Measurements from ENCODE around the gene BTBD7. TPM values are rescaled to one million over a fixed set of nuclear protein-coding genes. Genes with fewer than 3 reads are reported as not detected.

BTBD7 gene
- total and polyA plus RNA-seq, 8 donors = 5.7 to 99.2 (median 25.6) TPM

DNA sequence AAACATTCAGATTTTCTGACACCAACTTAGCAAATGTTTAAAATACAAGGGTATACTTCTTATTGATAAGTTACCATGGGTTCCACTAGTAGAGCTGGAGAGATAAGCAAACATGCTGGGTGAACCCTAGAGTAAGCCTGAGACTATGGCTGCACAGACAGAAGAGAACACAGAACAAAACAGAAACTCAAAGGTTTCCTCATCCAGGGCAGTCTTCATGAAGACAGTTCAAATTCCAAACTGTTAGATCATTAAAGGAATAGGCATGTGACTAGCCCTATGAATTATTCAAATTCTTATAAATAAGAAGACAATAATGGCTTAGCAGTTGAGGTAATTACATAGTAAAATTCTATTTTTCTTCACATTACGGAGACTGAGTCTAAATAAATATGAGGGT is 28.1 kb downstream of the BTBD7 start:
- 88 to 100% (median 98%) methylated on average over 1 of the region's 1 CpG for WGBS, 5 donors
- H3K27ac ChIP-seq = no peak overlapping the region
- H3K4me1 ChIP-seq = peaks cover 0 to 69% (median 43%) of the 10 kb centered on the region in 4 donors
- intact Hi-C loops (cut with DNase I; ENCODE audit: low total_unique reads) = no loop called here
- TF ChIP-seq, protein P1, sequence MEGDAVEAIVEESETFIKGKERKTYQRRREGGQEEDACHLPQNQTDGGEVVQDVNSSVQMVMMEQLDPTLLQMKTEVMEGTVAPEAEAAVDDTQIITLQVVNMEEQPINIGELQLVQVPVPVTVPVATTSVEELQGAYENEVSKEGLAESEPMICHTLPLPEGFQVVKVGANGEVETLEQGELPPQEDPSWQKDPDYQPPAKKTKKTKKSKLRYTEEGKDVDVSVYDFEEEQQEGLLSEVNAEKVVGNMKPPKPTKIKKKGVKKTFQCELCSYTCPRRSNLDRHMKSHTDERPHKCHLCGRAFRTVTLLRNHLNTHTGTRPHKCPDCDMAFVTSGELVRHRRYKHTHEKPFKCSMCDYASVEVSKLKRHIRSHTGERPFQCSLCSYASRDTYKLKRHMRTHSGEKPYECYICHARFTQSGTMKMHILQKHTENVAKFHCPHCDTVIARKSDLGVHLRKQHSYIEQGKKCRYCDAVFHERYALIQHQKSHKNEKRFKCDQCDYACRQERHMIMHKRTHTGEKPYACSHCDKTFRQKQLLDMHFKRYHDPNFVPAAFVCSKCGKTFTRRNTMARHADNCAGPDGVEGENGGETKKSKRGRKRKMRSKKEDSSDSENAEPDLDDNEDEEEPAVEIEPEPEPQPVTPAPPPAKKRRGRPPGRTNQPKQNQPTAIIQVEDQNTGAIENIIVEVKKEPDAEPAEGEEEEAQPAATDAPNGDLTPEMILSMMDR (IDR thresholded peaks at IDR 0.05) = no peak
- TF ChIP-seq POLR2AphosphoS5 (IDR thresholded peaks at IDR 0.05) (no peak), POLR2A (IDR thresholded peaks at IDR 0.05) (no peak), EP300 (IDR thresholded peaks at IDR 0.05) (no peak)
- no peaks in the 10 kb centered on the region for H3K36me3 ChIP-seq
- H3K27me3 ChIP-seq = no peaks in the 10 kb centered on the region
- H3K4me3 ChIP-seq = no peak overlapping the region
- no peaks in the 10 kb centered on the region for H3K9me3 ChIP-seq
- DNase-seq = no peak

GRCh38 chr14:93303659-93304058 is 29.2 kb downstream of the BTBD7 start:
- WGBS, 5 donors = 59 to 73% (median 65%) methylated on average over 2 to 3 of the region's 3 CpGs
- Histone ChIP-seq H3K27ac (no peak overlapping the region), H3K9me3 (no peaks in the 10 kb centered on the region), H3K36me3 (no peaks in the 10 kb centered on the region), H3K4me3 (no peak overlapping the region), H3K27me3 (no peaks in the 10 kb centered on the region), H3K4me1 (peaks cover 0 to 65% (median 38%) of the 10 kb centered on the region in 4 donors)
- DNase-seq = peak in 1 of 2 donors; percentile 9
- intact Hi-C loops (cut with DNase I; ENCODE audit: low total_unique reads) = no loop called here
- TF ChIP-seq POLR2AphosphoS5 (IDR thresholded peaks at IDR 0.05) = no peak
- TF ChIP-seq, protein P1 (IDR thresholded peaks at IDR 0.05) = no peak
- TF ChIP-seq POLR2A (IDR thresholded peaks at IDR 0.05) = no peak
- TF ChIP-seq EP300 (IDR thresholded peaks at IDR 0.05) = no peak

- 89 to 95% (median 92%) methylated on average over 12 of the region's 12 CpGs for WGBS, 5 donors
- Histone ChIP-seq H3K27me3 (no peaks in the 10 kb centered on the region), H3K4me3 (no peak overlapping the region), H3K27ac (no peak overlapping the region), H3K9me3 (no peaks in the 10 kb centered on the region), H3K4me1 (peaks cover 0 to 65% (median 38%) of the 10 kb centered on the region in 4 donors), H3K36me3 (no peaks in the 10 kb centered on the region)
- no peak for DNase-seq
- intact Hi-C loops (cut with DNase I; ENCODE audit: low total_unique reads) = no loop called here
- TF ChIP-seq POLR2AphosphoS5 (IDR thresholded peaks at IDR 0.05) = no peak
- TF ChIP-seq EP300 (IDR thresholded peaks at IDR 0.05) = no peak
- TF ChIP-seq, protein P1 (IDR thresholded peaks at IDR 0.05) = no peak
- no peak for TF ChIP-seq POLR2A (IDR thresholded peaks at IDR 0.05)
Observed at GRCh38 chr14:93302688-93303581, 29.9 kb downstream of the BTBD7 start.

DNA sequence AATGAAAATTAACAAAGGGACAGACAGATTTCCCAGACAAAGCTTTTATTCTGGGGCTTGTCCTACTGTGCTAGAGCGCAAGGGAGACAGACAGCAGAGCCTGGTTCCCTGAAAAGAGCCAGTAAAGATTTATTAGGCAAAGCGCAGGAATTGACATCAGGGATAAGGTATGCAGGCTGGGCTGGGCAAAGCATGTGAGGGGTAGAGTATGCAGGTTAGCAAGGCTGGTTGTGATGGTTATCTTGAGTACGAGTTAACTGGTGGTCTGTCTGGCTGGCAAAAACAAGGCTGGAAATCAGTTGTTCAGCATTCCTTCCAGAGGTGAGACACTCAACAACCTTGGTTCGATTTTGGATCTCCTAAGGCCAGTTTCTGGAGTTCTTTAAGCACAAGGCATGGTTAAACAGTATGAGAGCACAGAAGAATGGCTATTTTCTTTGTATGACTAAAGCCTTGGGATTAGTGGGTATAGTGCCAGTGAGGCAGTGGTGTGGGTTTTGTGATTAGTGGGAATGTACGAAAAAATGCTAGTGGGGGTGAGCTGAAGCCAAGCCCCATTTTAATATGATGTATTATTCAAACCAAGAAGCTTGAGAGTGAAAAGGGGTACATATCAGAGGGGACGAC is 30.9 kb downstream of the BTBD7 start:
- no peak overlapping the region for H3K4me3 ChIP-seq
- no peaks in the 10 kb centered on the region for H3K9me3 ChIP-seq
- TF ChIP-seq EP300 (IDR thresholded peaks at IDR 0.05) = no peak
- TF ChIP-seq, protein P1 (IDR thresholded peaks at IDR 0.05) = no peak
- TF ChIP-seq POLR2A (IDR thresholded peaks at IDR 0.05) = no peak
- intact Hi-C loops (cut with DNase I; ENCODE audit: low total_unique reads) = no loop called here
- no peak overlapping the region for H3K27ac ChIP-seq
- H3K27me3 ChIP-seq = no peaks in the 10 kb centered on the region
- peaks cover 0 to 66% (median 36%) of the 10 kb centered on the region in 4 donors for H3K4me1 ChIP-seq
- peak in 1 of 2 donors; percentile 25 for DNase-seq
- WGBS, 5 donors = 83 to 91% (median 87%) methylated on average over 6 of the region's 6 CpGs
- no peaks in the 10 kb centered on the region for H3K36me3 ChIP-seq

Measured in stomach (tissue), 9 donors.